Psoas muscle (tissue), 8 donors: Measurements from ENCODE around the gene LHPP. TPM values are rescaled to one million over a fixed set of nuclear protein-coding genes. Genes with fewer than 3 reads are reported as not detected.

ENCODE experiments used
- ATAC-seq, 4 donors: fragments of 200-7000 bp; cut with Tn5 transposase; one replicate each; pipeline ENCODE4 v1.9.1; 2020; ENCODE audit warnings: moderate library complexity in 3 of 4, mild to moderate bottlenecking in 2 of 4
- DNase-seq, 2 donors: peaks; one replicate each; pipeline ENCODE4 v3.0.0-alpha.2; 2020
- H3K27ac ChIP-seq: fragments of 200-600 bp; one replicate; pipeline ENCODE4 v1.8.0; 2022
- H3K27me3 ChIP-seq, 3 donors: fragments of 200-600 bp in 1 of 3; one replicate each; pipeline versions ENCODE4 v1.6.1 to v1.8.0; 2013 to 2022; ENCODE audit warnings: low read length in 2 of 3, mild to moderate bottlenecking in 2 of 3, moderate library complexity in 1 of 3; ENCODE audit not compliant: insufficient read depth in 3 of 3
- H3K36me3 ChIP-seq, 2 donors: fragments of 200-600 bp in 1 of 2; one replicate each; pipeline versions ENCODE4 v1.6.1 to v1.8.0; 2013 to 2022; ENCODE audit warnings: low read depth in 1 of 2, mild to moderate bottlenecking in 1 of 2, moderate library complexity in 1 of 2; ENCODE audit not compliant: insufficient read depth in 1 of 2
- H3K4me1 ChIP-seq: fragments of 200-600 bp; one replicate; pipeline ENCODE4 v1.8.0; 2022
- H3K4me3 ChIP-seq: fragments of 200-600 bp; one replicate; pipeline ENCODE4 v1.8.0; 2022; ENCODE audit warnings: mild to moderate bottlenecking
- H3K9me3 ChIP-seq: fragments of 200-600 bp; one replicate; pipeline ENCODE4 v1.8.0; 2022
- CTCF ChIP-seq: fragments of 200-600 bp; IDR thresholded peaks from one replicate; pipeline ENCODE4 v1.8.0; 2022; ENCODE audit warnings: antibody characterized with exemption
- WGBS, 3 donors: extraction: QIAGEN DNeasy Blood & Tissue Kit; methylation state at CpG; one replicate each; pipeline versions ENCODE4 v1.1.6 to v1.1.7; 2013; 5-methylcytosine and 5-hydroxymethylcytosine counted together
- intact Hi-C, 2 donors: fragments of 100-400 bp; cut with DNase I; formaldehyde crosslinking; loops; one replicate each; pipeline versions ENCODE4 v1.11.0 to v1.14.2; 2022
- polyA plus RNA-seq, 3 donors: library from polyadenylated mRNA; stranded (reverse); fragments of 200-250 nt; gene quantifications; one replicate each; pipeline ENCODE4 v1.2.3, GENCODE V29; 2013
- total RNA-seq, 4 donors: library from RNA; stranded (reverse); fragmentation: NEBNext Ultra II Directional in 2 of 4; extraction: Animal tissue kit (Norgen Biotek cat#: 25700) in 2 of 4; gene quantifications; one replicate each; pipeline versions ENCODE4 v1.2.1 to v1.2.4, GENCODE V29; 2021 to 2023
- donor health status: healthy with polysubstance abuse.
- donor health status: DM: no; HTN: no; CAD: no; lungs with moderate emphysema.
- donor health status: Bipolar disorder and iron deficiency.
- donor health status: healthy.
- donor health status: DM: yes; HTN: yes; CAD: no.
- donor health status: DM: no; HTN: no; CAD: no.
- donor health status: DM: no; HTN: no; CAD: no.
- donor health status: DM: yes; HTN: yes; CAD: no.

The LHPP gene
- total and polyA plus RNA-seq, 7 donors, result 4.7 to 12.8 (median 6.1) TPM

GRCh38 chr10:124537891-124538290 lies 76.3 kb downstream of the LHPP start:
- 80 to 87% (median 85%) methylated on average over 12 to 13 of the region's 13 CpGs for WGBS, 3 donors
- H3K4me3 ChIP-seq, result no peak overlapping the region
- H3K9me3 ChIP-seq, result no peaks in the 10 kb centered on the region
- ATAC-seq (no peak), DNase-seq (peak; percentile 8 to 42)
- TF ChIP-seq CTCF, result no peak
- no peaks in the 10 kb centered on the region for H3K27me3 ChIP-seq
- H3K4me1 ChIP-seq, result peaks cover 4% of the 10 kb centered on the region
- intact Hi-C loops, result no loop called here
- no peak overlapping the region for H3K27ac ChIP-seq
- H3K36me3 ChIP-seq, result no peaks in the 10 kb centered on the region

GRCh38 chr10:124538706-124539105 lies 77.1 kb downstream of the LHPP start:
- H3K27ac ChIP-seq, result no peak overlapping the region
- peaks cover 4% of the 10 kb centered on the region for H3K4me1 ChIP-seq
- TF ChIP-seq CTCF, result no peak
- WGBS, 3 donors, result 77 to 83% (median 81%) methylated on average over 6 of the region's 6 CpGs
- ATAC-seq (no peak), DNase-seq (peak in 1 of 2 donors; percentile 8)
- no peaks in the 10 kb centered on the region for H3K36me3 ChIP-seq
- no peaks in the 10 kb centered on the region for H3K9me3 ChIP-seq
- no peaks in the 10 kb centered on the region for H3K27me3 ChIP-seq
- intact Hi-C loops, result no loop called here
- H3K4me3 ChIP-seq, result no peak overlapping the region

GRCh38 chr10:124539935-124540641 lies 78.5 kb downstream of the LHPP start:
- H3K4me1 ChIP-seq, result peaks cover 4% of the 10 kb centered on the region
- no peak overlapping the region for H3K4me3 ChIP-seq
- ATAC-seq, result peak; percentile 89 to 96 (median 91)
- H3K27ac ChIP-seq, result no peak overlapping the region
- H3K36me3 ChIP-seq, result no peaks in the 10 kb centered on the region
- TF ChIP-seq CTCF, result peak; percentile 84
- H3K9me3 ChIP-seq, result no peaks in the 10 kb centered on the region
- H3K27me3 ChIP-seq, result no peaks in the 10 kb centered on the region
- intact Hi-C loops, result loop anchor here (2.0 to 5.0 kb wide), 3 partner anchors 27 to 207 kb away; no protein-coding TSS in a partner anchor
- peak; percentile 75 to 88 for DNase-seq
- 31 to 50% (median 36%) methylated on average over 24 to 26 of the region's 26 CpGs for WGBS, 3 donors

- TF ChIP-seq CTCF, result no peak
- ATAC-seq, result peak in 3 of 4 donors; percentile 28 to 39 (median 30)
- H3K27ac ChIP-seq, result no peak overlapping the region
- H3K9me3 ChIP-seq, result no peaks in the 10 kb centered on the region
- DNase-seq, result no peak
- no peaks in the 10 kb centered on the region for H3K27me3 ChIP-seq
- 84 to 90% (median 88%) methylated on average over 23 of the region's 23 CpGs for WGBS, 3 donors
- H3K4me3 ChIP-seq, result no peak overlapping the region
- H3K36me3 ChIP-seq, result no peaks in the 10 kb centered on the region
- peaks cover 4% of the 10 kb centered on the region for H3K4me1 ChIP-seq
- intact Hi-C loops, result loop anchor here (2.0 to 5.0 kb wide), 3 partner anchors 26 to 206 kb away; no protein-coding TSS in a partner anchor
Observed at GRCh38 chr10:124541076-124541903, 79.7 kb downstream of the LHPP start.
